HTERT RPE-1 (cell line): ENCODE results near the gene BRD9.
"Not testable (repeated sequence)": the region's sequence is repeated elsewhere in the genome, so short reads cannot be mapped to it uniquely, and the experiment has no call there.

Experiments
- in situ Hi-C: fragments of 300-500 bp; cut with MboI; formaldehyde crosslinking; loops from 4 replicates; pipeline ENCODE4 v1.14.3; 2020; ENCODE audit warnings: low sequenced_read_pairs

Gene BRD9

DNA sequence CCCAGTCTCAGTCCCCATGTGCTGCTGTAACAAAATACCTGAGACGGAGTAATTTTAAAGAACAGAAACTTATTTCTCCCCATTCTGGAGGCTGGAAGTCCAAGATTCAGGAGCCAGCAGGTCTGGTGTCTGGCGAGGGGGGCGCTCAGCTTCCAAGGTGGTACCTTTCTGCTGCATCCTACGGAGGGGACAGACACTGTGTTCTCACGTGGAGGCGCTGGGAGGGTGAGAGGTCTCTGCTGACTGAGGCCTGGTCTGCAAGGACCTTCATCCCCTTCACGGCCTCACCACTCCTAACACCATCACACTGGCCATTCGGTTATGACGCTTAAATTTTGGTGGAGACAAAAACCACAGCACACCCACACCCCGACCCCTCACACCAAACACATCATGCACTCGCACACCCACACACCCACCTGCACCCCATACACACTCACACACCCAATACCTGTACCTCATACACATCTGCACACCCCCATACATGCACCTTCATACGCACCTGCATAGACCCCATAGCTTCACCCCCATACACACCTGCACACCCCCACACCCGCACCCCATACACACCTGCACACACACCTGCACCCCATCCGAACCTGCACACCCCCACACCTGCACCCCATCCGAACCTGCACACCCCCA lies 32.0 kb downstream of the BRD9 start:
- in situ Hi-C loops = no loop called here

DNA sequence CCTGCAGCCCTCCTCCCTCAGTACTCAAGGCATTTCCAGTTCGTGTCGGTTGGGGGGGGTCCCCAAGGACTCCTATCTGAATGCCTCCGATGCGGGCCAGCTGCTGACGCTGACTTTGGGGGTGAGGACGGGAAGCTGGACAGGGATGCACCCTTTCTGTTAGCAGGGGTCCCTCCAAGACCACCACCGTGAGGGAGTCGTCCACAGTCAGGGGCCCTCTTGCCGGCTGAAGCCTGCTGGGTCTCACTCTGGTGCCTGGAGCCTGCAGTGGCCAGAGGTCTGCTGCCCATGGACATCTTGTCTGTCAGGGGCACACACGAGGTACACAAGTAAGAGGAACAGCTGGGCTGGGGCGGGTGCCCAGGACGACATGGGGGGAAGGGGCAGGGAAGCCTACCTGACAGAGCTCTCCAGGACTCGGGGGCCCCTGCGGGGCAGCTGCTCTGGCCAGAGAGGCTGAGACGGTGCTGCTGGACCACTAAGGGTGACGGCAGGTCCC lies 32.8 kb downstream of the BRD9 start:
- in situ Hi-C loops = no loop called here

DNA sequence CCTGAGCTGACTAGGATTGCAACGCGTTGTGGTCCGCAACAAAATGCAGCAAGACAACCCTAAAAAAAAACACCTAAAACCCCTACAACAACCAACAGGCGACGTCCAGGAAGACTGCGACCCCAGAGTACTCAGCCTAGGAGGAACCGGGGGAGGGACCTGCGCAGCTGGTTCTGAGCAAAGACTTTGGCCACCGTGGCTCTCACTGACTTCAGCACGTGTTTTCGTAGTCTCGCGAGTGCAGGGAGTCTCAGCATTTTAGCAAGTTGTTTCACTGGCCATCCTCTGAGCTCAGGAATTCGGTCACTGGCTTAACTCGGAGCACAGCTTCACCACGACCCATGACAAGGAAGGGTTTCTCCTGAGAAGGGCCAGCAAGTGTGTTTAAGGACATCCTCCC lies 33.2 kb downstream of the BRD9 start:
- in situ Hi-C loops = no loop called here

DNA sequence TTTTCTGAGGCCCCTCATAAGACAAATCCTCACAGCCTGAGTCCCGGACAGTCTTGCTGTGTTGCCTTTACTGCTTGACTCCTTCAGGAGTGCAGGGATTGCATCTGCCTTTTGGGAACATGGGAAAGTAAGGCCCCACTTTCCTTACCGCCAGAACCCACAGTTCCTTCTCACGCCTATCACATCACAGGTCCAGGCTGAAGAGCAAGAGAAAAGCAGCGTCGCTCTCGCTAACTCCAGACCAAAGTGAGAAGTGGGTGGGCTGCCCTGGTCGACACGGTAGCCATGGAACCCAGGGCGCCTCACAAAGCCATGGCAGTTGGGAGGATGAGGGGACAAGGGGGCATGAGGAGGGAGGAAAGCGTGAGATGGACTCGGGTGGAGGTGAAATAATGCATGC lies 33.9 kb downstream of the BRD9 start:
- in situ Hi-C loops = no loop called here

DNA sequence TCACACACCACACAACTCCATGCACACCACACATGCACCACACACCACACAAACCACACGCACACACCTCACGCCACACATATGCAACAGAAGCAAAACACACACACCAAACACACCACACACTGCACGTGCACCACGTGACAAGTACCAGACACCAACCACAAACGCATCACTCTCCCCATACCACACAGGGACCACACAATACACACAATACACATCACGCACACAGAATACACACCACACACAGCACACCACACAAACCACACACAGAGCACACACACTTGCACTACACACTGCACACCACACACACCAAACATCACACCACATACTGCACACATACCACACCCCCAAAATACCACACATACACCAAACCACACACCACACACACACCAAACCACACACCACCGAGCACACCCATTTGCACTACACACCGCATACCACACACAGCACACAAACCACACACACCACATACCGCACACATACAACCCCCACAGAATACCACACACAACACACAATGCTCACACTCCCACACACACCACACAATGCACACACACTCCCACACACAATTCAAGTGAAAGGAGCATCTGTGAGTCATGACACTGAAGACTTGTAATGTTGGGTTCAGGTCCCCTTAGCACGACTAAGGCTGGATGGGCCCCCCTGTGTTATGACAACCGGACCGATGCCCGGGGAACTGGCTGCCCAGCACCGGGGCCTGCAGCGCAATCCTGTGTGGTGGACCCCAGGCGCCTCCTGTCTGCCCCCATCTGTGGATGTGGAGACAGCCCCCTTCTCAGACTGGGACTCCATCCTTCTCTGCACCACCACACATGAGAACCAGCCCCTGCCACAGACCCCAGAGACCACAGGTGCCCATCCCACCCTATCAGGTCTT lies 35.8 kb downstream of the BRD9 start:
- in situ Hi-C loops = no loop called here

DNA sequence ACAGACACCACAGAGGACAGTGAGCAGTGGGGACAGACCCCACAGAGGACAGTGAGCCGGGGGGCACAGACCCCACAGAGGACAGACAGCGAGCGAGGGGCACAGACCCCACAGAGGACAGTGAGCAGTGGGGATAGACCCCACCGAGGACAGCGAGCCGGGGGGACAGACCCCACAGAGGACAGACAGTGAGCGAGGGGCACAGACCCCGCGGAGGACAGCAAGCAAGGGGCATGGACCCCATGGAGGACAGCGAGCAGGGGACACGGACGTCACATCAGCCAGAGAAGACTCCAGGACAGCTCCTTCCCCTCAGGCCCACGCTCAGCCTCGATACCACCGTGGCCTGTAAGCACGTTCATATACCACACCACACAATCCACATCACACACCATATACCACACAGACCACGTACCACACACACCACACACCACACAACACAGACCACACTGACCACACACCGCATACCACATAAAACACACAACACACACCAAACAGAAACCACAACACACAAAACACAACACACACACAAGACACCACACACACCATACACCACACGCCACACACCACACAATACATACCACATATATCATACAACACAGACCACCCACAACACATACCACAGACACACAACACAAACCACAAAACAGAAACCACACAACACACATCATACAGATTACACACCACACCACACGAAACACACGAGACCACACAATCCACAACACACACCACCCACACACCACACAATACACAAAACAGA lies 36.6 kb downstream of the BRD9 start:
- in situ Hi-C loops = no loop called here

DNA sequence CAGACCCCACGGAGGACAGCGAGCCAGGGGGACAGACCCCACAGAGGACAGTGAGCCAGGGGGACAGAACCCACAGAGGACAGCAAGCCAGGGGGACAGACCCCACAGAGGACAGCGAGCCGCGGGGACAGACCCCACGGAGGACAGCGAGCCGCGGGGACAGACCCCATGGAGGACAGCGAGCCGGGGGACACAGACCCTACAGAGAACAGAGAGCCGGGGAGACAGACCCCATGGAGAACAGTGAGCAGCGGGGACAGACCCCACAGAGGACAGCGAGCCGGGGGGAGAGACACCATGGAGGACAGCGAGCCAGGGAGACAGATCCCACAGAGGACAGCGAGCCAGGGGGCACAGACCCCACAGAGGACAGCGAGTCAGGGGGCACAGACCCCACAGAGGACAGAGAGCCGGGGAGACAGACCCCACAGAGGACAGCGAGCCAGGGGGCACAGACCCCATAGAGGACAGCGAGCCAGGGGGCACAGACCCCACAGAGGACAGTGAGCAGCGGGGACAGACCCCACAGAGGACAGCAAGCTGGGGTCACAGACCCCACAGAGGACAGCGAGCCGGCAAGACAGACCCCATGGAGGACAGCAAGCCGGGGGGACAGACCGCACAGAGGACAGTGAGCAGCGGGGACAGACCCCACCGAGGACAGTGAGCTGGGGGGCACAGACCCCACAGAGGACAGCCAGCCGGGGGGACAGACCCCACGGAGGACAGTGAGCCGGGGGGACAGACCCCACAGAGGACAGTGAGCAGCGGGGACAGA lies 37.4 kb downstream of the BRD9 start:
- in situ Hi-C loops = no loop called here

DNA sequence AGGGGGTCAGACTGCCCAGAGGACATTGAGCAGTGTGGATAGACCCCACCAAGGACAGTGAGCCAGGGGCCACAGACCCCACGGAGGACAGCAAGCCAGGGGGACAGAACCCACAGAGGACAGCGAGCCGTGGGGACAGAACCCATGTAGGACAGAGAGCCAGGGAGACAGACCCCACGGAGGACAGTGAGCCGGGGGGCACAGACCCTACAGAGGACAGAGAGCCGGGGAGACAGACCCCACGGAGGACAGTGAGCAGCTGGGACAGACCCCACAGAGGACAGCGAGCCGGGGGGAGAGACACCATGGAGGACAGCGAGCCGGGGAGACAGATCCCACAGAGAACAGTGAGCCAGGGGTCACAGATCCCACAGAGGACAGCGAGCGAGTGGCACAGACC lies 38.4 kb downstream of the BRD9 start:
- in situ Hi-C loops = no loop called here

DNA sequence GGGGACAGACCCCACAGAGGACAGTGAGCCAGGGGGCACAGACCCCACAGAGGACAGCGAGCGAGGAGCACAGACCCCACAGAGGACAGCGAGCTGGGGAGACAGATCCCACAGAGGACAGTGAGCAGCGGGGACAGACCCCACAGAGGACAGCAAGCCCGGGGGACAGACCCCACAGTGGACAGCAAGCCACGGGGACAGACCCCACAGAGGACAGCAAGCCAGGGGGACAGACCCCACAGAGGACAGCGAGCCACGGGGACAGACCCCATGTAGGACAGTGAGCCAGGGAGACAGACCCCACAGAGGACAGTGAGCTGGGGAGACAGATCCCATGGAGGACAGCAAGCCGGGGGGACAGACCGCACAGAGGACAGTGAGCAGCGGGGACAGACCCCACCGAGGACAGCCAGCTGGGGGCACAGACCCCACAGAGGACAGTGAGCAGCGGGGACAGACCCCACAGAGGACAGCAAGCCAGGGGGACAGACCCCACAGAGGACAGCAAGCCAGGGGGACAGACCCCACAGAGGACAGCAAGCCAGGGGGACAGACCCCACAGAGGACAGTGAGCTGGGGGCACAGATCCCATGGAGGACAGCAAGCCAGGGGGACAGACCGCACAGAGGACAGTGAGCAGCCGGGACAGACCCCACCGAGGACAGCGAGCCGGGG lies 39.0 kb downstream of the BRD9 start:
- in situ Hi-C loops = not testable (repeated sequence)

DNA sequence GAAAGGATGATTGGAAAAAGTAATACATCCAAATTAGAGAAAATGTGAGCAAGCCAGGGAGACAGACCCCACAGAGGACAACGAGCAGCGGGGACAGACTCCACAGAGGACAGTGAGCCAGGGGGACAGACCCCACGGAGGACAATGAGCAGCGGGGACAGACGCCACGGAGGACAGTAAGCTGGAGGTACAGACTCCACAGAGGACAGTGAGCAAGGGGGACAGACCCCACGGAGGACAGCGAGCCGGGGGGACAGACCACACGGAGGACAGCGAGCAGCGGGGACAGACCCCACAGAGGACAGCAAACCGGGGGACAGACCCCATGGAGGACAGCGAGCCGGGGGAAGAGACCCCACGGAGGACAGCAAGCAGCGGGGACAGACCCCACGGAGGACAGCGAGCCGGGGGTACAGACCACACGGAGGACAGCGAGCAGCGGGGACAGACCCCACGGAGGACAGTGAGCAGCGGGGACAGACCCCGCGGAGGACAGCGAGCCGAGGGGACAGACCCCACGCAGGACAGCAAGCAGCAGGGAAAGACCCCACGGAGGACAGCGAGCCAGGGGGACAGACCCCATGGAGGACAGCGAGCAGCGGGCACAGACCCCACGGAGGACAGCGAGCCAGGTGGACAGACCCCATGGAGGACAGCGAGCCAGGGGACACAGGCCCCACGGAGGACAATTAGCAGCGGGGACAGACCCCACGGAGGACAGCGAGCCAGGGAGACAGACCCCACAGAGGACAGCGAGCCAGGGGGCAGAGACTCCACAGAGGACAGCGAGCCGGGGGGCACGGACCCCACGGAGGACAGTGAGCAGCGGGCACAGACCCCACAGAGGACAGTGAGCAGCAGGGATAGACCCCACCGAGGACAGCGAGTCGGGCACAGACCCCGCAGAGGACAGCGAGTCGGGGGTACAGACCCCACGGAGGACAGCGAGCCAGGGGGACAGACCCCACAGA lies 39.9 kb downstream of the BRD9 start:
- in situ Hi-C loops = no loop called here

DNA sequence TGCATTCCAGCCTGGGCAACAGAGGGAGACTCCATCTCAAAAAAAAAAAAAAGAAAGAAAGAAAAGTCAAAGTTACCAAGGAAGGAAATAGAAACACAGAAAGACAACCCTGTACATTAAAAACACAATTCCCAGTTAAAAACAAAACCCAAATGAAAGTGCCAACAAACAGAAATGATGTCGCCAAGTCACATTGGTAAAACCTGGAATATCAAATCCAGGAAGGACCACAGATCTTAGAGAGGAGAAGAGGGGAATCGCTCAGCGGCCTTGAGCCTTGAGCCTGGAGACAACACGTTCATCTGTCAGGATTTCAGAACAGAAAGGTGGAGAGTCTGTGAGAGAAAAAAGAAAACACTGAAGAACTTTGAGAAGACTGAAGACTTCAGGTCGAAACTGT lies 40.6 kb downstream of the BRD9 start:
- in situ Hi-C loops = no loop called here

DNA sequence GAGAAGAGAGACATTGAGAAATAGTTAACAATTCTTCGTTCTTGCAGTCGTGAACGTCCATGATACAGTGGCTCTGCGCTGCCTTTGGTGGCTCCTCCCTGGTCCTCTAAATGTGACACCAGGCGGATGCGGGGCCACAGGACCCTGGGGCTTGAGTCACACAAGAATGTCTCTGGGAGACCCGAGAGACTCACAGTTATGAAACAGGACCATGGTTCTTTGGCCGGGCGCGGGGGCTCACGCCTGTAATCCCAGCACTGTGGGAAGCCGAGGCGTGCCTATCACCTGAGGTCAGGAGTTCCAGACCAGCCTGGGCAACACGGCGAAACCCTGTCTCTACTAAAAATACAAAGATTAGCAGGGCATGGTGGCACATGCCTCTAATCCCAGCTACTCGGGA lies 41.0 kb downstream of the BRD9 start:
- in situ Hi-C loops = no loop called here

DNA sequence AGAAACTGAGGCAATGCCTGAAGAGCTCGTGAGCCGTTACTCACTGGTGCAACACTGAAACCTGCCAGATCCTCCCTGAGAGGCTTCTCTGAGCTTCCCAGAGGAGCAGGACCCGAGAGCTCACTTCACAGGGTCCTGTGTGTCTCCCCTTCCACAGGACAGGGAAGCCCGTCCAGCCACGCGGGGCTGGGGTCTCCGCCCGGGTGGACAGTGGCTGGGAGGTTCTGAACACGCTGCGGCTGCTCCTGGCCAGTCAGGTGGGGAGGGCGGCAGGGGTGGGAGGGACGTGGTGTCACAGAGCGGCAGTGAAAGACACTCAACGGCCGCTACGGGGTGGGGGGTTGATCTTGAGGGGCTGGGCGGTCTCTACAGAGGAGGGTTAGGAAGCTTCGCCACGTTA lies 41.5 kb downstream of the BRD9 start:
- in situ Hi-C loops = no loop called here

DNA sequence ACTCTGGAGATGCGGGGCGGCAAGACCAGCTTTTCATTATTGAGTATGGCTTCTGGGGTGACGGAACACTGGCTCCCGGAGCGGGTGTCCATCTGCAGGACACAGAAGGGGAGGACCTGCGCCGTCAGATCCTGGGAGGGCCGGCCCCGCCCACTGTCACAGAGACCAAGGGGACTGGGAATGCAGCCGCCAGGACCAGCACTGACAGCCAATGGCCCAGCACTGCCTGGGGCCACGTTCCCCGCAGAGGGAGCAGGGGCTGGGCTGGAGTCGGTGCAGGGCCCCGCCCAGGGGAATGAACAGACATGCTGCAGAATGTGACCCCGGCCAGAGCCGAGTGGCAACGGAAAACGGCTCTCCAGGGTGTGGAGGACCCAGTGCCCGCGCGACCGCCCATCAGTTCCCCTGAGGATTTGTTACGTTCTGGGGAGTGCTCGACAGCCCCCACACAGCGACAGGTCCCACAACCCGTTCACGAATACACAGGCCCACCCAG lies 42.0 kb downstream of the BRD9 start, which contains the start of gene ZDHHC11:
ZDHHC11 (minus strand) TSS at position 476 of the 496 bp plus-strand sequence; CDS start at position 92, 384 bp downstream.
- in situ Hi-C loops = no loop called here

DNA sequence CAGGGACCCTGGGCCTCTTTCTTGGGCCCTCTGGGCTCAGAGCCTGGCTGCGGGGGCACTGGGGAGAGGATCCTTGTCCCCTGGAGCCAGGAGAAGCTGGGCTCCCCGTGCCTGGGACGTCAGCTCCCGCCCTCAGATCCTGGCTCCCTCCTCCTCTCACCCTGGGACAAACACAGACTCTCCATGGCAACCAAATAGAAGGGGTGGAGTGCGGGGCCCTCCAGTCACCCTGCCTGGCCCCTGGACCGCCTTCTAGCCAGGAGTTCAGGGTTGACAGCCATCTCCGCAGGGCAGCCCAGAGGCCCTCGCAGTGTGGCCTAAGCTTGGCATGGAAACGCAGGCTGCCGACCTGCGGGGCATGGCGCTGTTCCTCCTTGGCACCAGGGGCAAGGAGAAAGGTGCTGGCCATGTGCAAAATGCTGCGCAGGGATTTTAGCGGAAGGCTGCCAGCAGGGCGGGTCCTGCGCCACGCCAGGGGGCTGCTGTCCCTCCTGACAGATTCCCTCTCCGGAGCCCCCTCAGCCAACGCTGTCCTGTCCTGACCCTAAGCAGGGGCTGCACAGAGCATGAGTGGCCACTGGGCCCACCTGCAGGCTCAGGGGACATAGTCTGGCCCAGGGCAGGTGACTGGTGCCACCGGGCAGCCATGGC lies 42.8 kb downstream of the BRD9 start:
- in situ Hi-C loops = no loop called here

DNA sequence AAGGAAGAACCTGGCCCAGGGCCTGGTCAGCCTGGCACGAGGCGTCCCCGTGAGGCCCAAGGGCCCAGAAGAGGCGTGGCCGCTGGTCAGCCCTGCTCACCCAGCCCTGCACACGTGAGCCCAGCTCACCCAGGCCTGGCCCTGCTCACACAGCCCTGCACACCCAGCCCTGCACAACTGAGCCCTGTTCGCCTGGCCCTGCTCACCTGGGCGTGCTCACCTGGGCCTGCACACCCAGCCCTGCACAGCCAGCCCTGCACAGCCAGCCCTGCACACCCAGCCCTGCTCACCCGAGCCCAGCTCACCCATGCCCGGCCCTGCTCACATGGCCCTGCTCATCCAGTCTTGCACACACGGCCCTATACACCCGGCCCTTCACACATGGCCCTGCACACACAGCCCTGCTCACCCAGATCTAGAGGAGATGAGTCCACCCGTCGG lies 43.9 kb downstream of the BRD9 start:
- in situ Hi-C loops = no loop called here

DNA sequence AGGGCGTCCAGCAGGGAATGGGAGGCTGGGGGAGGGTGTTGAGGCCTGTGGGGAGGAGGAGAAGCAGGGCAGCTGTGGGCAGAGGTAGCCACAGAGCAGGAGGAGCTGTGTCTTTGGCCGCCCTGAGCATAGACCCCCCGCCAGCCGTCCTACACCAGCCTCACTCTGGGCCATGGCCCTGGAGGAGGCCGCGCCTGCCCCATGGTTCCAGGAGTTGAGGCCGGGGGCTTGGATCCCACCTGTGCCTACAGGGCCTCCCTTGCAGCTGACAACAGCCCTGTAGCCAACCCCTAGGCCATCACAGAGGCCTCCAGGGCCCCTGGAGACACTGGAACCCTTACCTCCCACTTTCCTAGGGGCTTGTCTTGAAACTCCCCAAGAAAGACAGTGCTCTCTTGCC lies 44.9 kb downstream of the BRD9 start:
- in situ Hi-C loops = not testable (repeated sequence)

DNA sequence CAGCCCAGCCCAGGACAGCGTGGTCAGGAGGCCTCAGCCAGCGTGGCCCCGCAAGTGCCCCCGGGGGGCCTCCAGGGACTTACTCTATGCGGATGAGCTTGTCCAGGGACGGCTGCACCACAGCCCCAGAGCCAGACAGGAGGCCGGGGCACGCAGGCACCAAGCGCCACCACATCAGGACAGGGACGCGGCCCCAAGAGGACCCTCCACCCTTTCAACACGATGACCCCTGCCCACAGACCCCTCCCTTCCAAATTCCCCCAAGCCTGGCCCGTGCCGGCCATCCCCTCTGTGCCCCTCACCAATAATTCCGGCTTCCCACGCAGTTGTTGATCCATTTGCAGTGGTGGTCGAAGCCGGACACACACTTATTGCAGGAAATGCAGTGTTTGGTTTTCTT lies 45.4 kb downstream of the BRD9 start:
- in situ Hi-C loops = not testable (repeated sequence)
